HG03159 (cell line): Measurements from ENCODE around the gene HECTD4.
"Not testable (repeated sequence)": the region's sequence is repeated elsewhere in the genome, so short reads cannot be mapped to it uniquely, and the experiment has no call there.

Experiments used
- ATAC-seq: cut with Tn5 transposase; IDR thresholded peaks from one replicate; pipeline ENCODE4 v1.9.1; 2021; ENCODE audit warnings: mild to moderate bottlenecking, moderate library complexity; ENCODE audit not compliant: unreplicated experiment

The HECTD4 gene

DNA sequence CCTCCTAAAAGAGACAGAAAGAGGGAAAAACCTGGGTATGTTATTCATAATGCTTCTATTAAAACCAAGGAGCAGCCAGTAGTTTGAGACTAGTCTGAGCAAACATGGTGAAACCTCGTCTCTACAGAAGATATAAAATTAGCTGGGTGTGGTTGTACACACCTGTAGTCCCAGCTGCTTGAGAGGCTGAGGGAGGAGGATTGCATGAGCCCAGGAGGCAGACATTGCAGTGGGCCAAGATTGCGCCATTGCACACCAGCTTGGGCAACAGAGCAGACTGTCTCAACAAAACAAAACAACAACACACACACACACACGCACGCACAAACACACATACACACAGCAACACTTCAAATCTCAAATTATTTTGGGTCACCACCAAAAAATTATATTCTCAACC is 27.8 kb downstream of the HECTD4 start:
- ATAC-seq = no peak

DNA sequence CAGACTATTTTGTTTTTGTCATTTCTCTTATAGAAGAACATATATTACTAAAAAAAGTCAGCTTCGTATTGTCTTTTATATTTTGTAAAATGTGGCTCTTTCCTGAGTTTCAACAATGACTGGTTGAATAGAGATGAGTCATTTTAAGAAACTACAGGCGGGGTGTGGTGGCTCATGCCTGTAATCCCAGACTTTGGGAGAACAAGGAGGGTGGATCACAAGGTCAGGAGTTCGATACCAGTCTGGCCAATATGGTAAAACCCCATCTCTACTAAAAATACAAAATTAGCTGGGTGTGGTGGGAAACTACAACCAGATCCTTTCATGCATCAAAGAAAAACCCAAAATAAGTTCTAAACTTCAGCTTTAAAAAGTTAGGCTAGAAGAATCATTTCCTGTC is 28.8 kb downstream of the HECTD4 start:
- no peak for ATAC-seq

DNA sequence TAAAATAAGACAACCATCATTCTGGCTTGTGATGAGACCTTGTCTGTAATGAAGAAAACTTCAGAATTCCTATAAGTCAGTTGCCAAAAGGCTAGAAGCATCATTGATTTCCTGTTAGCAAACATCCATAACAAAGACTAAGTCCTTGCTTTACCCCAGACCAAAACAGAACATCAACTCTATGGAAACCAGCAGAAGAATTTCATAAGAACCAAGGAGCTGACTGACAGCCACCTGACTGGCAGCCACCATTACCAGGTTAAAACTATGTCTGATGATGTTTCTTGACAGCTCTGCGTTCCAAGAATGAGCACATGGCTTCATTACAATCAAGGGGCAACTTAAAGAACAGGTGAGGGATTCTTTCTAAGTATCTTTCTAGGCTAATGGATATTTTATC is 29.3 kb downstream of the HECTD4 start:
- ATAC-seq = no peak

DNA sequence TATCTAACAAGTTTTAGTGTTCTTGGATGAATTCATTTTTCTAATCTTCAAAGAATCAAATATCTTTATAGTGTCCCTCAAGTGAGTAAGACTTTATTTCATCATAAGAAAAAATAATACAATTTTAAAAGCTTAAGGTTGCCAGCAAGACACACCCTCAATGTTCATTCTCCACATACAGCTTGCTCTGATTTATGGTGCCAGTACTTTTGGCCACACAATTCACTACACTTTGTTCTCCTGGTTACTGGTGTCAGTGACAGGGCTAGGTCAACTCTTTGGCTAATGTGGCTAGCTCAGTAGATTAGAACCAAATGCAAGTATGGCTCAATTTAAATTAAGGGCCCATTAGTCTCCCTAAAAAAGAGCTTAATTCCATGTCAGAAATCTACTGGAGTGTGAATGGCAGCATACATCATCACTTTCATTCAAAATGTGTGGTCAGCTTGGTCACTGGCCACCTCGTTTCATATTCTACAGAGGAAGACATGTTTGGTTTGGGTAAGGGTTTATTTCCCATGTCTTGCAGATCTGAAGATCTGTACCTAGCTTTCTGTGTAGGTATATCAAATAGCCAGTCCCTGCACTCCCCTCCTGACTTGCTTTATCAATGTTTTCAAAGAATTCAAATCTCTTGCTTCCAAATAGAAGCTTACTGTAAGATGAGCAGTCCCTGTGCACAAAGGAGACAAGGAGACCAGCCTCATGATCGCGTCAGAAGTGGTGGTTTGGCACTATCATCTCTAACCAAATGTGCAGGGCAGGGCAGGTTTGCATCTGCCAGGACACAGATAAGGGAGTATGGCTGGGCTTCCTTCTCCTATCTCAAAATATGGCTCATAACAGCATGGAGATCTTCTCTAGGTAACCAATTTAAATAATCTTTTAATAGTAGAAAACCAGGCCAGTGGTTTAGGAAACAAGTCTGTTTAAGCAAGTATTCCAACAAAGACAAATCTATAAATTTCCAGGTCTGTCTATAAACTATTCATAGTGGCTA is 31.3 kb downstream of the HECTD4 start:
- ATAC-seq = no peak

DNA sequence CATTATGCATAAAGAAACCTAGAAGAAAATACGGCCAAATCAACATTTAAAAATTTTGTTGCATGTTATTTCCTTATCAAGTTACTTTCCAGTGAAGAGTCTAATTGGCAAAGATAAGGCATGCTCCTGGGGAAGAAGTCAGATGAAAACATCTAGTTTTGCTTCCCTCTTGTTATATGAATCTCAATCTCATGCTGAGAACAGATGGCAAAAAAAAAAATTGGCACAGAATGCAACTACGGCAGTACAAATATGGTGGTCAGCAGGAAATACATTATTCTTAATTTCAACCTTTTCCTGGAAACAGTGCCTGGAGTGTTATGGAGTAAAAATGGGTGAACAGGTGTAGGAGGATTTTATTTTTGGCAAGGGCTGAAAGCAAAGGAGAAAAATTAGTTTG is 32.8 kb downstream of the HECTD4 start:
- ATAC-seq = no peak

DNA sequence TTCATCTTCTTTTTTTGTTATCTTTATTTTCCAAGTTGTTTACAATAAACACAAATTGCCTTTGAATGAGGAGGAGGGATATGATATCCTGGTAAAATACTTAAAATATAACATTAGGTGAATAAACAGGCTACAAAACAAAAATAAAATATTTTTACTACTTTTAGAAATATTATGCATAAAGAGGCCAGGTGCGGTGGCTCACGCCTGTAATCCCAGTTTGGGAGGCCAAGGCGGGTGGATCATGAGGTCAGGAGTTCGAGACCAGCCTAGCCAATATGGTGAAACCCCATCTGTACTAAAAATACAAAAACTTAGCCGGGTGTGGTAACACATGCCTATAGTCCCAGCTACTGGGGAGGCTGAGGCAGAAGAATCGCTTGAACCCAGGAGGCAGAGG is 33.3 kb downstream of the HECTD4 start:
- not testable (repeated sequence) for ATAC-seq

DNA sequence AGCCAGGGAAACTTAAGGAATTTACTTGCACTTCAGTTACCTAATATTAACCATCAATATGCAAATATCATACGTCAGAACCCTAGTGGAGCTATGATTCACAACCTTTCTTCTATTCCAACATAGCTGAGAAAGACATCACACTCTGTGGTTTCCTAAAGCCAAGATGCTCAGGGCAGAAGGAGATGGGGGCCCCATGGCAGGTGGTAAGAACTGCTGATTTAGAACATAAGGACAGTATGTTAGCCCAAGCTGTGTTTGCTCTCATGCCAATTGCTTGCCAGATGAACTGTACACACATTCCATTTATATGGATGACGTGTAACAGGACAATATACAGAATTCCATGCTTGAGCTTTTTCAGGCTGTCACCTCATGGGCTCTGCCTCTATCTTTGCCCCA is 34.6 kb downstream of the HECTD4 start:
- ATAC-seq = no peak

DNA sequence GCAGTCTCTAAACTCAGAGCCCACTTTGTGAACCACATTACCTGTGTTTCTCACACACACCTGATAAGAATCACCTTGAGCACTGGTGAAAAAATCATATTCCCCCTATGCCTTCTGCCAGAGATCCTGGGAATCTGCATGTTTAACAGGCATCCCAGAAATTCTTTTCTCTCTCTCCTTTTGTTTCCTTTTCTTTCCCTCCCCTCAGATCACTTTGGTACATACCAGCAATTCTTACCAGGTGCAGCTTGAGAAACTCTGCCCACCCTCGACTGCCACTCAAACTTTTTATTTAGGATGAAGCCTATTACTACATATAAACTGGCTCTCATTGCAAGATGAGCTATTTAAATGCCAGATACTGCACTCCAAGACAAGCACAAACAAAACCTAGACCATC is 36.0 kb downstream of the HECTD4 start:
- ATAC-seq = no peak

DNA sequence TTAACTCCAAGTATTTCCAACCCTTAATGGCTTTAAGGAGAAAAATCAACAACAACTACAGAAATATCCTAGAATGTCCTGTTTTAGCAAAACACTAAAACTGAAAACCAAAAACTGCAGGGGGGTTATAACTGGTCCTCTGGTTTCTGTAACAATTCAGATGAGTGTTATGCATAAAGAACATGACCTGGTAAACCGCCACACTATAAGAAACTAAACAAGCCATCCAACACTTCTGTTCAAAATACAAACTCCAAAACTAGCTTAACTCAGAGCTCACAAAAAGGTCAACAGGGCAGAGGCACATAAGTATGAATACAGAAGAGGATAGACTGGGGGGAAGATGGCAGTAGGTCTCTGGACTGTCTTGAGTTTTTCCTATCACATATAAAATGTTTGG is 38.0 kb downstream of the HECTD4 start:
- no peak for ATAC-seq

DNA sequence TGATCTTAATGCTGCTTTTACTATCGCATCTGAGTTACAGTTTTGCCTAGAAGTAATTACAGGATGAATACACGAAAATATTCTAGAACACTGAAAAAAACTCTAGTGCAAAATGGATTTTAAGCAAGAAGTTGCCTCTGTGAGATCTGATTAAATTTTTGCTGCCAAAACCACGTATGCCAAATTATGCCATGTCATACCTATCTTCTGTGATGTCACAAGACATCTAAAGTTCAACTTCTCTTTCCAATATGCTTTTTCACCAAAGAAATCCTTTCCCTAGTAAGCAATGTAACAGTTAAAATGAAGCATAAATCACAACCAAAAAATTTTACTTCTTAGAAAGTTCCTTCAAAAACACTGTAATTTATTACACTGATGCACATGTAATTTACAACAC is 39.6 kb downstream of the HECTD4 start:
- no peak for ATAC-seq

DNA sequence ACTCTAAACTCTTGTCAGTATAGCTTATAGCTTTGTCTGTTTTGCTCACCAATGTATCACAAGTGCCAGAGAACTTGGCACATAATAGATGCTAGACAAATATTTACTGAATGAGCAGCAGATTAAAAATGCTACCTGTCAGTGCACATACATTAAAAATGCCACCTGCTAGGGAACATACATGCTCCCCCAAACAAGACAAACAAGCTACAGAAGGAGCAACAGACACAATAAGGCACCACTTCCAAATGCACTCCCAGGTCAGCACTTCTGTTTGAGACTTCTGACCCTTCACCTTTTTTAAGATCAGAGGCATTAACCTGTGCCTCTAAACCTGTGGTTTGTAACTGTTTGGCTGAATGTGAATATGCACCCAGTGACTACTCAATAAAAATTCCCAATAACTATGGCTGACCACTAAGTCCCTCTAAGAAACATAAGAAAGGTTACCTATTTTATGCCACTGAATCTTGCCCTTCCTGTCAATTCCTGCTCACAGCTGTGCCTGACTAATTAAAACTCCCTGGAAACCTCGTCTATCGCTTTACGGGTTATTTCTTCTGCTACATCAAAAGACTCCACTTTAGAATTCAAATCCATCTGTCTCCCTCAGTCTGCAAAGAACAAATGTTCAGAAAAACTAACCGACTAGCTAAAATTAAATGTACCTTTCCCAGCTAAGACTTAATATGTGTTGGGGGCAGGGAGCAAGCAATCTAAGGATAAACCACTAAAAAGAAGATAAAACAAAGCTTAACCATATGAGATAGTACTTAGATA is 41.0 kb downstream of the HECTD4 start:
- ATAC-seq = no peak

DNA sequence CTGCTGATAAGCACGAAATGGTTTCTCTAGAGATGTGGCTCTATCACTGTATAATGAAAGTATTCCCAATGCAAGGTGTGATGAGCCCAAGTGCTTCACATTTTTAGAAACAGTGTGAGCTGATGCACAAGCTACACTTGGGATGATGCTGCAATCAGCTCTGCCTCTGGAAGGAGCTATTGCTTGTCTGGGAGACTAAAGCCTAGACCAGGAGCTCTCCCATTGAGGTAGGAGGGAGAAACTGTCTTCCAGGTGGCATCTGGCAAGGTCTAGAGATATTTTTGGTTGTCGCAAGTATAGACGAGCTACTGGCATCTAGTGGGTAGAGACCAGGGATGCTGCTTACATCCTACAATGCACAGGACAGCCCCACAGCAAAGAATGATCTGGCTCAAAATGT is 42.0 kb downstream of the HECTD4 start:
- no peak for ATAC-seq

DNA sequence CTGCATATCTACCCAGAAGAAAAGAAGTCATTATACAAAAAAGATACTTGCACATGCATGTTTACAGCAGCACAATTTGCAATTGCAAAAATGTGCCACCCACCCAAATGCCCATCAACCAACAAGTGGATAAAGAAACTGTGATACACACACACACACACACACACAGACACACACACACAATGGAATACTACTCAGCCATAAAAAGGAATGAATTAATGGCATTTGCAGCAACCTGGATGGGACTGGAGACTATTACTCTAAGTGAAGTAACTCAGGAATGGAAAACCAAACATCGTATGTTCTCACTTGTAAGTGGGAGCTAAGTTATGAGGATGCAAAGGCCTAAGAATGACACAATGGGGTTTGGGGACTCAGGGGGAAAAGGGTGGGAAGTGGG is 47.2 kb downstream of the HECTD4 start:
- ATAC-seq = not testable (repeated sequence)

DNA sequence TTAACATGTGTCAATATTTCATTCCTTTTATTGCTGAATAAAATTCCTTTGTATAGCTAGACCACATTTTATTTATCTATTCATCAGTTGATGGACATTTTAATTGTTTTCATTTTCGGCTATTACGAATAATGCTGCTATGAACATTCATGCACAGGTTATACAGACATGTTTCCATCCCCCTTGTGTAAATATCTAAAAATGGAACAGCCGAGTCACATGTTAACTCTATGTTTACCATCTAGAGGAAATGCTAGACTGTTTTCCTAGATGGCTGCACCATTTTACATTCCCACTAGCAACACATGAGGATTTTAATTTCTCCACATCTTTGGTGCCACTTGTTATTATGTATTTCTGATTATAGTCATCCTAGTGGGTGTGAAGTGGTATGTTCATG is 49.2 kb downstream of the HECTD4 start:
- no peak for ATAC-seq

DNA sequence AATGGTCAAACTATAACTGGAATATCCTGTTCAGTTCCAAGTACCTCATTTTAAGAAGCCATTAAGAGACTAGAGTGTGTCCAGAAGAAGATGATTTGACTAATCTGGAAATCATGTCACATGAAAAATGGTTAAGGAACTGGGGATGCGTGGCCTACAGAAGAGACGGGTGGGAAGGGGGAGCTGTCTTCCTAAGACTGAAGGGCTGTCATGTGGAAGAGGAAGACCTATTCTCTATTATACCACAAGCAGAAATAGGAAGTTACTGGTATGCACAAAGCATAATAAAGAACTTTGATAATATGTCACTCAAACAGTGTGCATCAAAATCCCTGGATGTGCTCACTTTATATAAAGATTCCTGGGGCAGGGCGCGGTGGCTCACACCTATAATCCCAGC is 50.3 kb downstream of the HECTD4 start:
- ATAC-seq = no peak

DNA sequence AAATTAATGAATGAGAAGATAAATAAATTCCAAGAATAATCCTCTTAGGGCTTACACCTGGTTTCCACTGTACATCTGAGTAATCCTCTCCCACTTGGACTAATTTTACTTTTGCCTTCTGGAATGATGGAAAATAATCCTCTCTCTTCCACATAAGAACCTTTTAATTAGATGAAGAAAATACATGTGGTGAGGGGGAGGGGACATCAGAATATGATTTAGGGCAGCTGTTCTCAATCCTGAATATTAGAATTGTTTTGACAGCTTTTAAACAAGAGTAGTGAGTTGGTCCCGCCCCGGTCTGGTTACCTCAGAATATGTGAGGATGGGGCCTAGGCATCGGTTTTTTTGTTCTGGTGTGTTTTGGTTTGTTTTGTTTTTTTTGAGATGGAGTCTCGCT is 51.5 kb downstream of the HECTD4 start:
- ATAC-seq = no peak

DNA sequence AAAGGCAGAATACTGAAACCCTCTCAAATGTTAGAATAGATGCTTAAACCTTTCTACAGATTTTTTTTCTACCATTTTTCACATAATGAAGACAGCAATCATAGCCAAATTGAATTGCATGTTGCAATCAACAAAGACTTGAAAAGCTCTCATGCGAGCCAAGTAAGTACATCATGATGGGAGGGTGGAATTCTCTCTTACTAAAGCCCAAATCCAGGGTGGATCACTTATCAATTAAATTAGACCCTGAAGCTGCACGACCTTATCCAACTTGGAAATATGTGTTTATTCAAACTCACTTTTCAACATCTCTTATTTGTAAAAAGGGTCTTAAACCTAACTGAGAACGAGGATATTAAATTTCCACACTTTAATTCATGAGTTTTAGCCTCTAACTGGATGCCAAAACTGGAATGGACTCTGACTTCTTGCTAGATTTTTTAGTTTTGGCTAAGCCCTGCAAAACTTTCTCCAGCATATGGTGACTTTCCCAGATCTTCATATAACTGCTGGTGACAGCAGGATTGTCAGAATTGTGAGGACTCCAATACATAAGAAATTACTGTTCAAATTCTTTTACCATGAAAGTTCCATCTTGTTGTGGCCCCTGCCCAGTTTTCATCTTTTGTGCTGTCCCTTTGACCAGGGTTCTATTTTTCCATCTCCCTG is 53.6 kb downstream of the HECTD4 start:
- ATAC-seq = no peak

DNA sequence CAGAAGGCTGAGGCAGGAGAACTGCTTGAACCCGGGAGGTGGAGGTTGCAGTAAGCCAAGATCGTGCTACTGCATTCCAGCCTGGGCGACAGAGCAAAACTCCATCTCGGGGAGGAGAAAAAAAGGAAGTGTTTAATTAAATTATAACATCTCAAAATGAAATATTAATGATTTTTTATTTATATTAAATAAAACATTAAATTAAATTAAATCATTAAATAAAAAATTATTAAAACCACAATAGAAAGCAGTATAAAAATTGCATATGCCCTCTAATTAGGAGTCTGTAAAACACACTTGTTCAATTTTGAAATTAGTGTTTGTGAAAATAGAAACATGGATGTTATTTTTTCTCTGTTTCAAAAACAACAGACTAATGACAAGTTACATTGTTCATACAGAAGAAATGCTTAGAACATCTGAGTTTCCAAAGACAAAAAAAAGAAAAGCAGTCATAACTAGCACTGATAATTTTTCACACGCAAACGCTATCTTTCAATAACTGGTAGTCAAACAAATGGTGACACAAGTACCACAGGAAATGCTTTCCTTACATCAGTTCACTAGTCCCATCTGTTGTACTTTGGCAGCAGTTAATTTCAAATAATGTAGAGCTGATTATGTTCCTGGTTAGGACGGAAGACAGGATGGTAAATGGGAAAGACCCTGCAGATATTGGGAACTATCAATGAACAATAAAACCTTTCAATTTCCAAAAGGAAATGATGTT is 54.9 kb downstream of the HECTD4 start:
- ATAC-seq = no peak

DNA sequence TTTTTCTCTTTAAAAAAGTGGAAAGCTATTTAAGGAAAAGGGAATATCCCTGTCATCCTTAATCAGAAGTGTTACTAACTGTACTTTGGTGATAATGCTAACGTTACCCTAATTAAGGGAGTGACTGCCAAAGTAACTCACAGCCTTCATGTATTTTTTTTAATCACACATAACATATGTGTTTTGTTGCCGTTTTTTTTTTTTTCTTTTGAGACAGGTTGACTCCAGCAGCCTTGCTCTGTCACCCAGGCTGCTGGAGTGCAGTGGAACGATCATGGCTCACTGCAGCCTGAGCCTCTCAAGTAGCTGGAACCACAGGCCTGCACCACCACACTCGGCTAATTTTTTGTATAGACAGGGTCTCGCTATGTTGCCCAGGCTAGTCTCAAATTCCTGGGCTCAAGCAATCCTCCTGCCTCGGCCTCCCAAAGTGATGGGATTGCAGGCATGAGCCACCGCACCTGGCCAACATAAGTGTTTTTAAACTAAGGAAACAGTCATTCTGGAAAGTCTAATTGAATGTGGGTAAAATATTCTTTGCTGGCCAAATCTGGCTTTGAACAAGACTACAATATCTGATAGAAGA is 56.5 kb downstream of the HECTD4 start:
- no peak for ATAC-seq

DNA sequence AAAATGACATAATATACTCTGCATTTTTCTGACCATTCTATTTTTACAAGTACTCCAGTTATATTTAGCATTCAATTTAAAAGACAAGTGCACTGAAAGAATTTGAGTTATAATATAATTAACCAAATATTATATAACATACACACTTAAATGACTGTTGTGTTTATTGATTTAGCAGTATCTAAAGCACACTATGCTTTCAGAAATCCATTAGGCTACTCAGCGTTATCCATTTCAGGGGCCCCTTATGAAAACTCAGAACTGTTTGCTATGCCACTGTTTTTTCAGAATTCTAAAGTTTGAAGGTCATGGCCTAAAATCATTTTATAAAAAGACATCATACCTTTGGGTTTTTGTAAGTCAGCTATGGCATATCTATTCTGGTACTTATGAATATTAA is 57.1 kb downstream of the HECTD4 start:
- no peak for ATAC-seq
